LNCaP clone FGC (cell line): ENCODE measurements around the gene PLSCR1.
"Not testable (repeated sequence)": the region's sequence is repeated elsewhere in the genome, so short reads cannot be mapped to it uniquely, and the experiment has no call there.

ENCODE experiments used
- DNase-seq: peaks from one replicate; pipeline ENCODE4 v3.0.0-alpha.2; 2011; ENCODE audit warnings: low read depth
- H3K4me3 ChIP-seq: 2 replicates; pipeline ENCODE4 v1.5.1; 2011; ENCODE audit warnings: mild to moderate bottlenecking, low read depth, low read length, control low read depth
- CTCF ChIP-seq: IDR thresholded peaks from 2 replicates; pipeline ENCODE4 v1.5.1; 2012; ENCODE audit warnings: mild to moderate bottlenecking; ENCODE audit not compliant: control insufficient read depth, insufficient read depth; ENCODE audit errors: extremely low read depth

PLSCR1 gene

DNA sequence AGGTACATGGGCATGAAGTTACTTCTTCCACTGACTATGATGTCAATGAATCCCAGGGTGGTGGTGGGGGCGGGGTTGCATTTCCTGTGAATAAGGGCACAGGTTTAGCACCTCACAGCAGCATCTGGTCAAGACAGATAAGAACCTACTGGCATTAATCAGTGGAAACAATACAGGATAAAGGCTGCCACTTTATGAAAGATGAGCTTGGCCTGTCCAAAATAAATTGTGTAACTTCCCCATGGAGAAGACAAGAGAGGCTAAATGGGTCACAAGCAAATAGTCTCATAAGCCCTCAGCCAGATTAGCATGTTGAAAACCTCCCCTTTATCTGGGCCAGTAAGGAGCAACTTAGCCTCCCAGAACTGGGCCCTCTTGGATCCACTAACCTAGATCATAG is 47.7 kb downstream of the PLSCR1 start:
- no peak for TF ChIP-seq CTCF
- no peak for DNase-seq
- no peak overlapping the region for H3K4me3 ChIP-seq

GRCh38 chr3:146496251-146496650 is 48.2 kb downstream of the PLSCR1 start:
- TF ChIP-seq CTCF, result no peak
- DNase-seq, result no peak

DNA sequence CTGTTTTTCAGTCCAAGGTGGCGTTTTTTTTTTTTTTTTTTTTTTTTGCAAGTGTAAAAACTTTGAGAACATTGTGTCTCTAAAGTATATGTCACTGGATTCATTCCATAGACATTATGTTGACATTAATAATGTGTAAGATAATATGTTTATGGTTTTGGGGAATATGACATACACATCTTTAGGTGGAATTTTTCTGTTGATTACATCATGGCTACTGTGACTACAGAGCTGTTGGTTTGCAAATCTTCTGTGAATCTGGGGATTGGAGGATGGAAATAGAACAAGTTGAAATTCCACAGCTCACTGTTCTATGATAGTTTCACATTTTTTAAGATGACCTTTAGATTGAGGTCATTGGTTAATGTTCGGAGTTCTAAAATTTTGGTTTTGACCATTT is 50.6 kb downstream of the PLSCR1 start:
- TF ChIP-seq CTCF, result no peak
- DNase-seq, result no peak
- H3K4me3 ChIP-seq, result no peak overlapping the region

More at GRCh38 chr3:146496251-146496650, 48.2 kb downstream of the PLSCR1 start:
- H3K4me3 ChIP-seq, result no peak overlapping the region

- no peak for TF ChIP-seq CTCF
- no peak for DNase-seq
- H3K4me3 ChIP-seq, result no peak overlapping the region
Measured at GRCh38 chr3:146493221-146493620, 51.2 kb downstream of the PLSCR1 start.

DNA sequence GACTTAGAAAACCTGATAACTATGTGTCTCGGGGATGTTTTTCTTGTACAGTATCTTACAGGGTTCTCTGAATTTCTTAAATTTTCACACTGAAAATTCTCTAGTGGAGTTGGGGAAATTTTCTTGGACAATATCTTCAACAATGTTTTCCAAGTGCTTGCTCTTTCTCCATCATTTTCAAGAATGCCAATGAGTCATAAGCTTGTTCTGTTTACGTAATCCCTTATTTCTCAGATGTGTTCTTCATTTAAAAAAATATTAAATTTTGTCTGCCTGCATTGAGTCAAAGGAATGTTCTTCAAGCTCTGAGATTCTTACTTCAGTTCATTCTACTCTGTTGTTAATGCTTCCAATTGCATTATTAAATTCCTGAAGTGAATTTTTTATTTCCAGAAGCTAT is 53.1 kb downstream of the PLSCR1 start:
- H3K4me3 ChIP-seq, result no peak overlapping the region
- TF ChIP-seq CTCF, result no peak
- no peak for DNase-seq

- TF ChIP-seq CTCF, result no peak
- no peak overlapping the region for H3K4me3 ChIP-seq
- DNase-seq, result no peak
Measured at GRCh38 chr3:146485297-146485696, 59.1 kb downstream of the PLSCR1 start.

DNA sequence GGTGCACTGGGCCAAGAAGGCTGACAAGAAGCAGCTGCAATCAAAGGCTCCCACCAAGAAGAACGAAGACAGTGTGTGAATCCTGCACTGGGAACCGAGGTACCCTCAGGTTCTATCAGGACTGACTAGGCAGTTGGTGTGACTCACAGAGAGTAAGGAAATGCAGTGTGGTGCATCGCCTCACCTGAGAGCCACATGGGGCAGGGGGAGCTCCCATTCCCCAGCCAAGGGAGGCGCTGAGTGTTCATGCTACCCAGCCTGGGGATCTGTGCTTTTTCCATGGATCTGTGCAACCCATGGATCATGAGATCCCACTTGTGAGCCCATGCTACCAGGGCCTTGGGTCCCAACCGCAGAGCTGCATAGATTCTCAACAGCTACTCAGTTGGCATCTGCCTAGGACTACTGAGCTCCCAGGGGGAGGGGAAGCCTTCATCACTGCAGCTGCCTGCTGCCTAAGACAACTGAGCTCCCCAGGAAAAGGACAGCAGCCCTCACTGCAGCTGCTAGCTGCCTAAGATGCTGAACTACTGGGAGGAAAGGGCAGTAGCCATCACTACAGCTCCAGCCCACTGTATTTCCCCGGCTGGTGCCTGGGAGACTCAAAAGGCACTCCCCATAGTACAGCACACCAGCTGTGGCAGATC is 68.2 kb downstream of the PLSCR1 start:
- TF ChIP-seq CTCF, result no peak
- no peak overlapping the region for H3K4me3 ChIP-seq
- DNase-seq, result no peak

- not testable (repeated sequence) for DNase-seq, H3K4me3 ChIP-seq
Measured at GRCh38 chr3:146474976-146475375, 69.4 kb downstream of the PLSCR1 start.
